ENCODE measurements around the gene DDX6. TPM values are rescaled to one million over a fixed set of nuclear protein-coding genes. Genes with fewer than 3 reads are reported as not detected.

The DDX6 gene
- total and polyA plus RNA-seq, 2 of the 8 experiments (the other 6 are each of a cell fraction or from before 2014, with no cell fraction given) = 29.8 to 181 TPM

DNA sequence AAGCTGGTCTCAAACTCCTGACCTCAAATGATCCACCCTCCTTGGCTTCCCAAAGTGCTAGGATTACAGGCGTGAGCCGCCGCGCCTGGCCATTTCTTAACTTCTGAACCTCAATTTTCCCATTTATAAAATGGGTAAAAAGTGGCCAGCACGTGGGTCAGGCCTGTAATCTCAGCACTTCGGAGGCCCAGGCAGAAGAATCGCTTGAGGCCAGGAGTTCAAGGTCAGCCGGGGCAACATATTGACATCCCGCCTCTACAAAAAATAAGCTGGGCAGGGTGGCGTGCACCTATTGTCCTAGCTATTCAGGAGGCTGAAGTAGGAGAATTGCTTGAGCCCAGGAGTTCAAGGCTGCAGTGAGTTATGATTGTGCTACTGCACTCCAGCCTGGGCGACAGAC is 6.5 kb upstream of the DDX6 start:
- H3K4ac ChIP-seq (replicated peaks; ENCODE audit: insufficient read length, low read depth, low read length) = no peak overlapping the region
- TF ChIP-seq SP1 (IDR thresholded peaks at IDR 0.05; ENCODE audit: low read depth, low read length) = no peak
- TF ChIP-seq CTBP2 (IDR thresholded peaks at IDR 0.05; ENCODE audit: borderline replicate concordance, insufficient read depth, insufficient read length, low read length) = no peak
- no peak for TF ChIP-seq TCF12 (IDR thresholded peaks at IDR 0.05; ENCODE audit: low read depth, low read length)
- no peak for TF ChIP-seq RBBP5 (IDR thresholded peaks at IDR 0.05; ENCODE audit: borderline replicate concordance, low read depth, low read length)
- TF ChIP-seq CBX5 (IDR thresholded peaks at IDR 0.05; ENCODE audit: low read depth, low read length) = no peak
- TF ChIP-seq TAF7 (optimal IDR thresholded peaks at IDR 0.05; ENCODE audit: borderline replicate concordance, low read depth, low read length) = no peak
- no peak for TF ChIP-seq USF2 (IDR thresholded peaks at IDR 0.05; ENCODE audit: low read length)
- TF ChIP-seq, protein P1, sequence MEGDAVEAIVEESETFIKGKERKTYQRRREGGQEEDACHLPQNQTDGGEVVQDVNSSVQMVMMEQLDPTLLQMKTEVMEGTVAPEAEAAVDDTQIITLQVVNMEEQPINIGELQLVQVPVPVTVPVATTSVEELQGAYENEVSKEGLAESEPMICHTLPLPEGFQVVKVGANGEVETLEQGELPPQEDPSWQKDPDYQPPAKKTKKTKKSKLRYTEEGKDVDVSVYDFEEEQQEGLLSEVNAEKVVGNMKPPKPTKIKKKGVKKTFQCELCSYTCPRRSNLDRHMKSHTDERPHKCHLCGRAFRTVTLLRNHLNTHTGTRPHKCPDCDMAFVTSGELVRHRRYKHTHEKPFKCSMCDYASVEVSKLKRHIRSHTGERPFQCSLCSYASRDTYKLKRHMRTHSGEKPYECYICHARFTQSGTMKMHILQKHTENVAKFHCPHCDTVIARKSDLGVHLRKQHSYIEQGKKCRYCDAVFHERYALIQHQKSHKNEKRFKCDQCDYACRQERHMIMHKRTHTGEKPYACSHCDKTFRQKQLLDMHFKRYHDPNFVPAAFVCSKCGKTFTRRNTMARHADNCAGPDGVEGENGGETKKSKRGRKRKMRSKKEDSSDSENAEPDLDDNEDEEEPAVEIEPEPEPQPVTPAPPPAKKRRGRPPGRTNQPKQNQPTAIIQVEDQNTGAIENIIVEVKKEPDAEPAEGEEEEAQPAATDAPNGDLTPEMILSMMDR (IDR thresholded peaks at IDR 0.05; ENCODE audit: control extremely low read depth in 1 of 3, insufficient read depth in 1 of 3, low read depth in 1 of 3, low read length in 3 of 3) = no peak
- TF ChIP-seq POLR2A (IDR thresholded peaks at IDR 0.05; ENCODE audit: control extremely low read depth in 1 of 2, low read depth in 2 of 2, low read length in 2 of 2) = no peak
- no peak for TF ChIP-seq HDAC2 (IDR thresholded peaks at IDR 0.05; ENCODE audit: borderline replicate concordance in 1 of 2, low read depth in 2 of 2, low read length in 2 of 2)

More for the DNA sequence above, 6.5 kb upstream of the DDX6 start:
- Histone ChIP-seq H2BK20ac (ENCODE audit: low read length) (no peak overlapping the region), H2AFZ (ENCODE audit: low read length) (no peak overlapping the region), H3K4me2 (ENCODE audit: insufficient read depth in 1 of 2, low read depth in 2 of 2, low read length in 2 of 2) (no peak overlapping the region), H3K18ac (ENCODE audit: extremely low read depth, low read length) (no peak overlapping the region), H3K4me3 (ENCODE audit: extremely low read depth in 1 of 4, insufficient read depth in 2 of 4, low read depth in 3 of 4, low read length in 4 of 4) (no peak overlapping the region), H3K9me3 (ENCODE audit: insufficient read depth in 2 of 2, low read depth in 1 of 2, low read length in 1 of 2) (no peaks in the 10 kb centered on the region), H3K9ac (replicated peaks in 1 of 4; ENCODE audit: extremely low read depth in 1 of 4, low read depth in 3 of 4, low read length in 3 of 4) (no peak overlapping the region), H3K79me2 (ENCODE audit: control insufficient read depth in 1 of 2, insufficient read depth in 2 of 2, low read length in 2 of 2) (peaks cover 0 to 4% of the 10 kb centered on the region in 2 experiments; a peak in 1 of 4 replicates), H3K27ac (ENCODE audit: low read depth, low read length) (no peak overlapping the region), H3K79me1 (ENCODE audit: low read depth, low read length) (no peaks in the 10 kb centered on the region), H2BK5ac (ENCODE audit: low read depth, low read length) (no peak overlapping the region), H2BK12ac (ENCODE audit: low read depth, low read length) (no peak overlapping the region), H3K36me3 (ENCODE audit: control insufficient read depth in 2 of 4, insufficient read depth in 4 of 4, low read length in 3 of 4) (no peaks in the 10 kb centered on the region), H4K5ac (ENCODE audit: insufficient read length, low read depth, low read length) (no peak overlapping the region), H3K56ac (replicated peaks; ENCODE audit: insufficient read length, low read depth, low read length) (no peak overlapping the region), H3K27me3 (replicated peaks in 1 of 4; ENCODE audit: control insufficient read depth in 3 of 4, extremely low read depth in 1 of 4, insufficient read depth in 3 of 4, low read length in 3 of 4) (no peaks in the 10 kb centered on the region), H4K20me1 (replicated peaks in 1 of 2; ENCODE audit: control insufficient read depth in 1 of 2, insufficient read depth in 2 of 2, low read length in 2 of 2) (no peaks in the 10 kb centered on the region), H3K23ac (ENCODE audit: insufficient read length) (no peak overlapping the region), H3K14ac (ENCODE audit: insufficient read length) (no peak overlapping the region), H3K23me2 (ENCODE audit: low read depth, low read length) (no peaks in the 10 kb centered on the region; the same call in 1 of the 2 replicates), H2BK15ac (ENCODE audit: low read length) (no peak overlapping the region), H4K91ac (replicated peaks; ENCODE audit: insufficient read length, low read length) (no peak overlapping the region), H3K4me1 (replicated peaks in 1 of 4; ENCODE audit: control insufficient read depth in 3 of 4, insufficient read depth in 4 of 4, low read length in 3 of 4) (peaks cover 0 to 3% (median 0%) of the 10 kb centered on the region in 4 experiments; a peak in 2 of 7 replicates), H2BK120ac (replicated peaks; ENCODE audit: low read depth, low read length) (no peak overlapping the region), H4K8ac (ENCODE audit: extremely low read depth, insufficient read depth, low read length) (no peak overlapping the region), H2AK5ac (ENCODE audit: low read depth, low read length) (no peak overlapping the region)
- DNase-seq (ENCODE audit: low read depth in 1 of 2, low spot score in 2 of 2) (no peak), FAIRE-seq (no peak)
- POLR2A ChIA-PET (ENCODE audit: partially characterized antibody) = no interaction called here
- CTCF ChIA-PET (ENCODE audit: partially characterized antibody) = interaction anchor here (0.6 to 1.1 kb wide), 2 partner anchors 25 to 29 kb away, joined by 3 read pairs; no protein-coding TSS in a partner anchor
- WGBS, 2 experiments (ENCODE audit: extremely low coverage in 1 of 2, insufficient coverage in 1 of 2, insufficient read length in 1 of 2, insufficient replicate concordance in 2 of 2, low coverage in 1 of 2, low lambda C conversion rate in 2 of 2, missing lambda C conversion rate in 1 of 2) = 87% methylated on average over 11 of the region's 11 CpGs; no CpG with 5 or more reads in 1 of the 2 experiments
